Aorta (tissue), 5 donors: Measurements from ENCODE around the gene PHETA2. TPM values are rescaled to one million over a fixed set of nuclear protein-coding genes. Genes with fewer than 3 reads are reported as not detected.

Source experiments
- ATAC-seq: fragments of 200-7000 bp; cut with Tn5 transposase; one replicate; pipeline ENCODE4 v1.9.1; 2022; ENCODE audit warnings: moderate library complexity; ENCODE audit not compliant: low FRiP score
- DNase-seq, 2 donors: peaks; one replicate each; pipeline ENCODE4 v3.0.0-alpha.2; 2020
- H3K27ac ChIP-seq, 2 donors: one replicate each; pipeline ENCODE4 v1.5.1; 2013; ENCODE audit warnings: low read length in 2 of 2, mild to moderate bottlenecking in 2 of 2, moderate library complexity in 2 of 2, control low read depth in 1 of 2, inconsistent platforms in 1 of 2, low read depth in 1 of 2
- H3K27me3 ChIP-seq, 2 donors: one replicate each; pipeline ENCODE4 v1.6.1; 2013; ENCODE audit warnings: control low read depth in 1 of 2, low read length in 1 of 2, mild to moderate bottlenecking in 1 of 2, moderate library complexity in 1 of 2; ENCODE audit not compliant: insufficient read depth in 2 of 2, control insufficient read depth in 1 of 2
- H3K36me3 ChIP-seq, 2 donors: one replicate each; pipeline ENCODE4 v1.6.1; 2013; ENCODE audit warnings: control low read depth in 1 of 2, low read length in 1 of 2, mild to moderate bottlenecking in 1 of 2; ENCODE audit not compliant: insufficient read depth in 2 of 2, control insufficient read depth in 1 of 2
- H3K4me1 ChIP-seq, 2 donors: one replicate each; pipeline ENCODE4 v1.6.1; 2013; ENCODE audit warnings: low read length in 2 of 2, control low read depth in 1 of 2, mild to moderate bottlenecking in 1 of 2, moderate library complexity in 1 of 2; ENCODE audit not compliant: insufficient read depth in 2 of 2, control insufficient read depth in 1 of 2
- H3K4me3 ChIP-seq, 2 donors: one replicate each; pipeline ENCODE4 v1.5.1; 2013; ENCODE audit warnings: low read length in 2 of 2, control low read depth in 1 of 2, mild to moderate bottlenecking in 1 of 2
- H3K9me3 ChIP-seq: one replicate; pipeline ENCODE4 v1.6.1; 2013; ENCODE audit warnings: mild to moderate bottlenecking, low read length; ENCODE audit not compliant: control insufficient read depth
- WGBS, 2 donors: extraction: QIAGEN DNeasy Blood & Tissue Kit; methylation state at CpG; one replicate each; pipeline ENCODE4 v1.1.7; 2013; 5-methylcytosine and 5-hydroxymethylcytosine counted together
- intact Hi-C, 2 donors: fragments of 100-400 bp; cut with DNase I; formaldehyde crosslinking; loops; one replicate each; pipeline versions ENCODE4 v1.14.2 to v1.15.0; 2022
- long read RNA-seq, 2 donors: library from polyadenylated mRNA; unstranded; transcript quantifications; one replicate each; pipeline ENCODE4 v2.0.0, GENCODE V29; 2020 to 2021
- polyA plus RNA-seq, 2 donors: library from polyadenylated mRNA; stranded (reverse); fragments of 200-250 nt; gene quantifications; one replicate each; pipeline ENCODE4 v1.2.3, GENCODE V29; 2013
- total RNA-seq, 2 donors: library from RNA; stranded (reverse); fragmentation: NEBNext Ultra II Directional; extraction: Animal tissue kit (Norgen Biotek cat#: 25700); gene quantifications; one replicate each; pipeline ENCODE4 v1.2.1, GENCODE V29; 2021
- donor health status: healthy with polysubstance abuse.
- donor health status: Bipolar disorder and iron deficiency.
- donor health status: DM: no; HTN: no; CAD: no.
- donor health status: DM: no; HTN: no; CAD: no.
- donor health status: DM: yes; HTN: yes; CAD: no.

PHETA2 gene, protein sequence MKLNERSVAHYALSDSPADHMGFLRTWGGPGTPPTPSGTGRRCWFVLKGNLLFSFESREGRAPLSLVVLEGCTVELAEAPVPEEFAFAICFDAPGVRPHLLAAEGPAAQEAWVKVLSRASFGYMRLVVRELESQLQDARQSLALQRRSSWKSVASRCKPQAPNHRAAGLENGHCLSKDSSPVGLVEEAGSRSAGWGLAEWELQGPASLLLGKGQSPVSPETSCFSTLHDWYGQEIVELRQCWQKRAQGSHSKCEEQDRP
- total RNA-seq (10 to 100 TPM; 14.4 to 24.4 TPM), polyA plus RNA-seq (10 to 100 TPM; 12.8 to 16.6 TPM)
- long read RNA-seq, donor 1, transcript PHETA2-201 (3 exons, 2,335 nt): major isoform, 139 of 159 reads
- long read RNA-seq, donor 1, partial matches to known transcripts: 10 of 159 reads
- long read RNA-seq, donor 1, other reads (novel, unspliced or antisense): 6 of 159 reads
- long read RNA-seq, donor 2, transcript PHETA2-201 (3 exons, 2,335 nt): major isoform, 32 of 46 reads
- long read RNA-seq, donor 2, partial matches to known transcripts: 3 of 46 reads
- long read RNA-seq, donor 2, other reads (novel, unspliced or antisense): 8 of 46 reads

DNA sequence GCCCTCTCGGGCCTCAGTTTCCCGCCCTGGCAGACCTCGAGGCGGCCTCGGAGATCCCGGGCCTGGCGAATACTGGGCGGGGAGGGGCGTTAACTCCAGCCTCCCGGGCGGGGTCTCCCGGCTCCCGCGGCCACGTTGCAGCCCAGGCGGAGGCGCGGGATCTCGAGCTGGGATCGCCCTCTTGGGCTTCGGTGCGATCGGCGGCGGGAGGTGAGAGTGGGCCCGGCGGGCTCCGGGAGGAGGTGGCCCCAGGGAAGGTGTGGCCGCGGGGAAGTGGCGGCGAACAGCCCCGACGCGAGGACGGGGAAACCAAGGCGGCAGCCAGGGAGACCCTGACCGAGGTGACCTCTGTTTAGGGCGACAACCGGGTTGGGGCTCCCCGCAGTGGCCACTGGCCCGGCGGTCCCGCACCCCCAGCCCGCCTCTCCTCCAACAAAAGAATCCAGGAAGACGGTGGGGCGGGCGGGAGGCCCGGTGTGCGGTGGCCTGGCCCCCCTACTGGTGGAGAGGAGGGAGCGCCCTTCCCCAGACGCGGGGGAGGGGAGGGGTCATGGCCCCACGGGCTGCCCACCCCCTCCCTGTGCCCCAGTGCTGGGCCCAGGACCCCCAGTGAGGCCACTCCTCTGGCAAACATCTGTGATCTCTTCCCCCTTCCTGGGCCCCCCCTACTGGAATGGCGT lies at the start of gene PHETA2:
Gene PHETA2 (plus strand): TSS at position 117 of the 680 bp plus-strand sequence. CDS start 3,046 bp downstream, outside the sequence.
- Histone ChIP-seq H3K4me3 (peak within 1 kb of the TSS; percentile 53 to 80), H3K27me3 (no peaks in the 10 kb centered on the region), H3K36me3 (no peaks in the 10 kb centered on the region), H3K4me1 (no peaks in the 10 kb centered on the region), H3K9me3 (no peaks in the 10 kb centered on the region), H3K27ac (peak within 1 kb of the TSS; percentile 18 to 92)
- intact Hi-C loops: loop anchor here in 1 of 2 donors (5.0 kb wide), 1 partner anchor 387 kb away; the partner anchor contains the start of gene SNU13
- 0 to 1% methylated on average over 32 to 55 of the region's 55 CpGs for WGBS, 2 donors
- peak; percentile 4 for ATAC-seq
- DNase-seq: peak; percentile 75 to 84

DNA sequence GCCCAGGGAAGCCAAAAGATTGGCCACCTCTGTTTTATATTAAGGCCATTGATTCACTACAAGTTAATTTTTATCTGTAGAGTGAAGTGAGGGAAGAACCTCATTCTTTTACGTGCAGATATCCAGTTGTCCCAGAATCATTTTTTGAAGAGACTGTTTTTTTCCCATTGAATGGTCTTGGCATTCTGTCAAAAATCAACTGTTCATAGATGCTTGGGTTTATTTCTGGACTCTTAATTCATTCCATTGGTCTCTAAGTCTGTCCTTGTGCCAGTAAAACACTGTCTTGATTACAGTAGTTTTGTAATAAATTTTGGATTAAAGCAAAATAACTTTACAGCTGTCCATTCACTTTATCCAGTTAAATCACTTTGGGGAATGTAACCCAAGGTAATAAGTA lies 48.6 kb upstream of the PHETA2 start:
- Histone ChIP-seq H3K27me3 (no peaks in the 10 kb centered on the region), H3K27ac (no peak overlapping the region), H3K36me3 (no peaks in the 10 kb centered on the region), H3K9me3 (no peaks in the 10 kb centered on the region), H3K4me1 (peaks cover 0 to 3% of the 10 kb centered on the region in 2 donors), H3K4me3 (no peak overlapping the region)
- intact Hi-C loops: no loop called here
- ATAC-seq: no peak
- WGBS, 2 donors: 26 to 37% methylated on average over 1 of the region's 1 CpG
- DNase-seq: no peak

DNA sequence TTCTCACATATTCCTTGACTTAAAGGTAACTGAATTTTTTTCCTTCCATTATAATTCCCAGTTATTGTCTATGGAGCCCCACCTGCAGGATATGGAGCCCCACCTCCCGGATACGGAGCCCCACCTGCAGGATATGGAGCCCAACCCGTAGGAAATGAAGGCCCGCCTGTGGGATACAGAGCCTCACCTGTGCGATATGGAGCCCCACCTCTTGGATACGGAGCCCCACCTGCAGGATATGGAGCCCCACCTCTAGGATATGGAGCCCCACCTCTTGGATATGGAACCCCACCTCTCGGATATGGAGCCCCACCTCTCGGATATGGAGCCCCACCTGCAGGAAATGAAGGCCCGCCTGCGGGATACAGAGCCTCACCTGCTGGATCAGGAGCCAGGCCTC lies 47.3 kb upstream of the PHETA2 start:
- H3K4me1 ChIP-seq: peaks cover 0 to 3% of the 10 kb centered on the region in 2 donors
- H3K27ac ChIP-seq: no peak overlapping the region
- no peak for ATAC-seq
- H3K36me3 ChIP-seq: no peaks in the 10 kb centered on the region
- no peaks in the 10 kb centered on the region for H3K9me3 ChIP-seq
- 91 to 92% methylated on average over 10 of the region's 10 CpGs for WGBS, 2 donors
- no peaks in the 10 kb centered on the region for H3K27me3 ChIP-seq
- intact Hi-C loops: no loop called here
- no peak overlapping the region for H3K4me3 ChIP-seq
- no peak for DNase-seq

DNA sequence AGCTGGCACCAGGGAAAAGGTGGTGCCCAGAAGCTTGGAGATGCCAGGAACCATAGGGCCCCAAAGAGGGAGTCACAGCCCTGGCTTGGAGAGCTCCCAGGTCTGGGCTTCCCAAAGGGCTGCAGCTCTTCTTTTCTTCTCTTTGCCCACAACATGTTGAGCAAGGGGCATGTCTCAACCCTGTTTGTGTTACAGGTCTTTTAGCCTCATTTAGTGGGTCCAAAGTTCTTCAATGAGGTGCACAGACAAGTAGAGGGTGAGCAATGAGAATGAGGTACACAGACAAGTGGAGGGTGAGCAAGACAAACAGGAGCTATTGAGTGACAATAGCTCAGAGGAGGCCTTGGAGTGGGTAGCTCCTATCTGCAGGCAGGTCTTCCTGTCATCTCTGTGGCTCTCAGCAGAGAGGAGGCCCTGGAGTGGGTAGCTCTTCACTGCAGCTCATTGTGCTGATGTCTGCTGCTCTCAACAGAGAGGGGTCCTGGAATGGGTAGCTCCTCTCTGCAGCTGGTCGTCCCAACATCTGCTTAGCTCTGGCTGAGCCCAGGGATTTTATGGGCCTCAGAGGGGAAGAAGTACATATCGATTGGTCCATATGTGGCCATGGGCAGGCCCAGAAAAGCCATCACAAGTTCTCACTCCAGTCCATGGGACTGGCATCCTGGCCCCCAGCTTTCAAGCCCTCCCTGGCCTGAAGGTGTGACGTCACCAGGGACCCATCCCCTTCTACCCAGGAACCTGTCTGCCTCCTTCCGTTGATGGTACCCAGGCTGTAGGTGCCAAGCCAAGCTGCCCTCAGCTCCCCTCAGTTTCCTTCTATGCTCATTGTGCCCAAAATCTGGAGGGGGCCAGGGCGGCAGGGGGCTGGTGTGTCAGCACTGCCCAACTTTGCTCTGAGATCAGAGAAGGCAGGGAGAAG lies 40.5 kb upstream of the PHETA2 start:
- no peaks in the 10 kb centered on the region for H3K36me3 ChIP-seq
- ATAC-seq: no peak
- H3K27me3 ChIP-seq: no peaks in the 10 kb centered on the region
- no peak for DNase-seq
- H3K9me3 ChIP-seq: no peaks in the 10 kb centered on the region
- H3K4me3 ChIP-seq: no peak overlapping the region
- 93 to 95% methylated on average over 5 of the region's 5 CpGs for WGBS, 2 donors
- intact Hi-C loops: no loop called here
- no peaks in the 10 kb centered on the region for H3K4me1 ChIP-seq
- H3K27ac ChIP-seq: no peak overlapping the region

DNA sequence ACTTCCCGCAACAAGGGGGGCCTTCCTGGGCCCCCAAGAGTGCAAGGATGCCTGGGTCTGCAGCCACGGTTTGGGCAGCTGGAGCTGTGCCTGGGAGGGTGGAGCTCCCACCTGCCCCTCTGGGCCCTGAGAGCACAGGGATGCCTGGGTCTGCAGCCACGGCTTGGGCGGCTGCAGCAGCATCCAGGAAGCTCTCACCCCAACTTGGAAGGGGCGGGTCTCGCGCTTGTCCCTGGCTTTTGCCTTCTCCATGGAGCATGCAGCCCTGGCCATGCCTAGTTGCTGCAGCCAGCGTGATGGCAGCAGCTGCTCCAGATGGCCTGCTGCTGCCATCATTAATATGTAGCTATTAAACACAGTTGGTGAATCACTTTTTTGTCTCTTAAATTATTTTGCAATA lies 38.8 kb upstream of the PHETA2 start:
- DNase-seq (no peak), ATAC-seq (no peak)
- H3K27ac ChIP-seq: no peak overlapping the region
- WGBS, 2 donors: 86 to 89% methylated on average over 8 of the region's 8 CpGs
- H3K4me1 ChIP-seq: no peaks in the 10 kb centered on the region
- no peaks in the 10 kb centered on the region for H3K36me3 ChIP-seq
- intact Hi-C loops: no loop called here
- no peak overlapping the region for H3K4me3 ChIP-seq
- no peaks in the 10 kb centered on the region for H3K9me3 ChIP-seq
- no peaks in the 10 kb centered on the region for H3K27me3 ChIP-seq

DNA sequence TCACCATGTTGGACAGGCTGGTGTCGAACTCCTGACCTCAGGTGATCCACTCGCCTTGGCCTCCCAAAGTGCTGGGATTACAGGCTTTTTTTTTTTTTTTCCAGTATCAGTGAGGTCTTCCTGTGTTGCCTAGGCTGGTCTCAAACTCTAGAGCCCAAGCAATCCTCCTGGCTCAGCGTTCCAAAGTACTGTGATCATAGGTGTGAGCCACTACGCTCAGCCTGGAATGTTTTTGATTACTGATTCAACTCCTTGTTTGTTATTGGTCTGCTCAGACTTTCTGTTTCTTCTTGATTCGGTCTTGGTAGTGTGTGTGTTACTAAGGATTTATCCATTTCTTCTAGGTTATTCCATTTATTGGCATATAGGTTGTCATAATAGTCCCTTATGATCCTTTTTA lies 34.8 kb upstream of the PHETA2 start:
- Histone ChIP-seq H3K27me3 (no peaks in the 10 kb centered on the region), H3K27ac (no peak overlapping the region), H3K4me1 (no peaks in the 10 kb centered on the region), H3K4me3 (no peak overlapping the region), H3K36me3 (no peaks in the 10 kb centered on the region), H3K9me3 (peaks cover 1% of the 10 kb centered on the region)
- intact Hi-C loops: no loop called here
- DNase-seq: no peak
- no peak for ATAC-seq
- WGBS, 2 donors: 88 to 93% methylated on average over 5 of the region's 5 CpGs

DNA sequence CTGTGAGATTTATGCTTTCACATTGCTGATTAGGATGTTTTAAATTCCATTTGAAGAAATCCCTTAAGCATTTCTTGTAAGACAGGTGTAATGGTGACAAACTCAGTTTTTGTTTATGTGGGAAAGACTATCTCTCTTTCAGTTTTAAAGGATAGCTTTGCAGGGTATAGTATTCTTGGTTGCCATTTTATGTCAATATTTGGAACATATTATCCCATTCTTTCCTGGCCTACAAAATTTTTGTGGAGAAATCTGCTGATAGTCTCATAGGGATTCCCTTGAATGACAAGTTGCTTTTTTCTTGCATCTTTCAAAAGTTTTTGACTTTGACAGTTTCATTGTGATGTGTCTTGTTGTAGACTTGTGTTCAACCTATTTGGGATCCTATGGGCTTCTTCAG lies 32.3 kb upstream of the PHETA2 start:
- peaks cover 1% of the 10 kb centered on the region for H3K9me3 ChIP-seq

DNA sequence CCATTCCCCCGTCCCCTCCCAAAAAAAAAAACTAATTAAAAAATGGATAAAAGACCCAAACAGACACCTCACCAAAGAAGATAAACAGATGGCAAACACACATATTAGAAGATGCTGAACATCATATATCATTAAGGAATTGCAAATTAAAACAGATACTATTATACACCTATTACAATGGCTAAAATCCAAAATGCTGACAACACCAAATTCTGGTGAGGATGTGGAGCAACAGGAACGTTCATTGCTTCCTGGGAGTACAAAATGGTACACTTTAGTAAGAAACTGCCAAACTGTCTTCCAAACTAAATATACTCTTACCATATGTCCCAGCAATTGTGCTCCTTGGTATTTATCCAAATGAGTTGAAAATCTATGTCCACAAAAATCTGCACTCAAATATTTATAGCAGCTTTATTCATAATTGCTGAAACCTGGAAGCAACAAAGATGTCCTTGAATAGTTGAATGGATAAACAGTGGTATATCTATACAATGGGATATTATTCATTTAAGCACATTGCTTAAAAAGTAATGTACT lies 23.3 kb upstream of the PHETA2 start:
- Histone ChIP-seq H3K36me3 (no peaks in the 10 kb centered on the region), H3K4me3 (no peak overlapping the region), H3K27ac (no peak overlapping the region), H3K9me3 (no peaks in the 10 kb centered on the region), H3K27me3 (no peaks in the 10 kb centered on the region), H3K4me1 (no peaks in the 10 kb centered on the region)
- DNase-seq (no peak), ATAC-seq (no peak)
- 57 to 75% methylated on average over 2 of the region's 2 CpGs for WGBS, 2 donors
- intact Hi-C loops: no loop called here

More for the DNA sequence above, 32.3 kb upstream of the PHETA2 start:
- Histone ChIP-seq H3K4me1 (no peaks in the 10 kb centered on the region), H3K27ac (no peak overlapping the region), H3K4me3 (no peak overlapping the region), H3K36me3 (no peaks in the 10 kb centered on the region), H3K27me3 (no peaks in the 10 kb centered on the region)
- DNase-seq: no peak
- intact Hi-C loops: no loop called here
- no peak for ATAC-seq
